ENCODE data around the gene LILRB4. TPM values are rescaled to one million over a fixed set of nuclear protein-coding genes. Genes with fewer than 3 reads are reported as not detected.

LILRB4 gene
- total and polyA plus RNA-seq, 4 donors: 1.9 to 5.0 (median 3.4) TPM

DNA sequence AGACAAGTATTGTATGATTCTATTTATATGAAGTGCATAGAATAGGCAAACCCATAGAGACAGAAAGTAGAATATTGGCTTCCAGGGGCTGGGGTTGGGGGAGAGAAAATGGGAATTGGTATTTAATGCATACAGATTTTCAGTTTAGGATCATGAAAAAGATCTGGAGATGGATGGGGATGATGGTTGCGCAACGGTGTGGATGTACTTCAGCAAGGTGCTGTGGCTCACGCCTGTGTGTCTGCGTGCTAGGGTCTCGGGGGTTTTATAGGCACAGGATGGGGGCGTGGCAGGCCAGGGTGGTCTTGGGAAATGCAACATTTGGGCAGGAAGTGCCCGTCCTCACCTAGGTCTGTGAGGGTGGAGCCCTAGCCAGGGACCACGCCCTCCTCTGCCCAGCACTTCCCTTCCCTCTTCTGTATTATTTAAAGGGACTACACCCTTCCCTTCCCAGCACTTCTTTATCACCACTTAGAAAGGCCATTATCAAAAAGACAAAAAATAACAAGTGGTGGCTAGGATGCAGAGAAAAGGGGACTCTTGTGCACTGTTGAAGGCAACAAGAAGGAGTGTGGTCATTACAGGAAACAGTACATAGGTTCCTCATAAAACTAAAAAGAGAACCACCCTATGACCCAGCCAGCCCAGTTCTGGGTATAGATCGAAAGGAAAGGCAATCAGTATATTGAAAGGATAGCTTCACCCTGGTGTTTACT is 29.0 kb downstream of the LILRB4 start:
- Histone ChIP-seq H3K9me3 (ENCODE audit: control insufficient read depth in 4 of 4, low read length in 3 of 4) (no peaks in the 10 kb centered on the region), H3K9ac (ENCODE audit: low read depth in 1 of 2, low read length in 2 of 2) (no peak overlapping the region), H3K4me3 (ENCODE audit: low read depth in 1 of 3, low read length in 3 of 3) (no peak overlapping the region), H3K36me3 (ENCODE audit: control insufficient read depth in 4 of 4, insufficient read depth in 3 of 4, low read depth in 1 of 4, low read length in 3 of 4) (no peaks in the 10 kb centered on the region), H3K4me1 (ENCODE audit: control insufficient read depth in 4 of 4, insufficient read depth in 4 of 4, low read length in 3 of 4) (no peaks in the 10 kb centered on the region), H3K27ac (ENCODE audit: low read depth in 1 of 2, low read length in 2 of 2) (no peak overlapping the region), H3K27me3 (ENCODE audit: control insufficient read depth in 4 of 4, insufficient read depth in 4 of 4, low read length in 3 of 4) (peaks cover 0 to 8% (median 2%) of the 10 kb centered on the region in 4 donors)
- TF ChIP-seq SP1 (IDR thresholded peaks at IDR 0.05) (no peak), GABPA (IDR thresholded peaks at IDR 0.05 in 1 of 2, conservative IDR thresholded peaks at IDR 0.05 in 1 of 2) (no peak), NR2F2 (IDR thresholded peaks at IDR 0.05) (no peak), ZBTB33 (IDR thresholded peaks at IDR 0.05) (no peak), EGR1 (IDR thresholded peaks at IDR 0.05; ENCODE audit: low read depth in 2 of 2) (no peak), YY1 (IDR thresholded peaks at IDR 0.05) (no peak), CTCF (IDR thresholded peaks at IDR 0.05; ENCODE audit: low read depth, low read length, missing input control) (no peak), RXRA (IDR thresholded peaks at IDR 0.05) (no peak), MAX (IDR thresholded peaks at IDR 0.05) (no peak), TAF1 (conservative IDR thresholded peaks at IDR 0.05) (no peak), RAD21 (IDR thresholded peaks at IDR 0.05) (no peak), HNF4G (IDR thresholded peaks at IDR 0.05) (no peak)
- TF ChIP-seq, protein P1, sequence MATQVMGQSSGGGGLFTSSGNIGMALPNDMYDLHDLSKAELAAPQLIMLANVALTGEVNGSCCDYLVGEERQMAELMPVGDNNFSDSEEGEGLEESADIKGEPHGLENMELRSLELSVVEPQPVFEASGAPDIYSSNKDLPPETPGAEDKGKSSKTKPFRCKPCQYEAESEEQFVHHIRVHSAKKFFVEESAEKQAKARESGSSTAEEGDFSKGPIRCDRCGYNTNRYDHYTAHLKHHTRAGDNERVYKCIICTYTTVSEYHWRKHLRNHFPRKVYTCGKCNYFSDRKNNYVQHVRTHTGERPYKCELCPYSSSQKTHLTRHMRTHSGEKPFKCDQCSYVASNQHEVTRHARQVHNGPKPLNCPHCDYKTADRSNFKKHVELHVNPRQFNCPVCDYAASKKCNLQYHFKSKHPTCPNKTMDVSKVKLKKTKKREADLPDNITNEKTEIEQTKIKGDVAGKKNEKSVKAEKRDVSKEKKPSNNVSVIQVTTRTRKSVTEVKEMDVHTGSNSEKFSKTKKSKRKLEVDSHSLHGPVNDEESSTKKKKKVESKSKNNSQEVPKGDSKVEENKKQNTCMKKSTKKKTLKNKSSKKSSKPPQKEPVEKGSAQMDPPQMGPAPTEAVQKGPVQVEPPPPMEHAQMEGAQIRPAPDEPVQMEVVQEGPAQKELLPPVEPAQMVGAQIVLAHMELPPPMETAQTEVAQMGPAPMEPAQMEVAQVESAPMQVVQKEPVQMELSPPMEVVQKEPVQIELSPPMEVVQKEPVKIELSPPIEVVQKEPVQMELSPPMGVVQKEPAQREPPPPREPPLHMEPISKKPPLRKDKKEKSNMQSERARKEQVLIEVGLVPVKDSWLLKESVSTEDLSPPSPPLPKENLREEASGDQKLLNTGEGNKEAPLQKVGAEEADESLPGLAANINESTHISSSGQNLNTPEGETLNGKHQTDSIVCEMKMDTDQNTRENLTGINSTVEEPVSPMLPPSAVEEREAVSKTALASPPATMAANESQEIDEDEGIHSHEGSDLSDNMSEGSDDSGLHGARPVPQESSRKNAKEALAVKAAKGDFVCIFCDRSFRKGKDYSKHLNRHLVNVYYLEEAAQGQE (IDR thresholded peaks at IDR 0.05): no peak
- WGBS: 70% methylated on average over 9 of the region's 9 CpGs
- no peak for DNase-seq (ENCODE audit: low spot score)

- Histone ChIP-seq H3K9me3 (ENCODE audit: control insufficient read depth in 4 of 4, low read length in 3 of 4) (no peaks in the 10 kb centered on the region), H3K4me1 (ENCODE audit: control insufficient read depth in 4 of 4, insufficient read depth in 4 of 4, low read length in 3 of 4) (no peaks in the 10 kb centered on the region), H3K27me3 (ENCODE audit: control insufficient read depth in 4 of 4, insufficient read depth in 4 of 4, low read length in 3 of 4) (peaks cover 0 to 8% (median 2%) of the 10 kb centered on the region in 4 donors), H3K4me3 (ENCODE audit: low read depth in 1 of 3, low read length in 3 of 3) (no peak overlapping the region), H3K27ac (ENCODE audit: low read depth in 1 of 2, low read length in 2 of 2) (no peak overlapping the region), H3K36me3 (ENCODE audit: control insufficient read depth in 4 of 4, insufficient read depth in 3 of 4, low read depth in 1 of 4, low read length in 3 of 4) (no peaks in the 10 kb centered on the region), H3K9ac (ENCODE audit: low read depth in 1 of 2, low read length in 2 of 2) (no peak overlapping the region)
- TF ChIP-seq FOXA1 (IDR thresholded peaks at IDR 0.05): no peak
- no peak for TF ChIP-seq NR2F2 (IDR thresholded peaks at IDR 0.05)
- no peak for TF ChIP-seq SP1 (IDR thresholded peaks at IDR 0.05)
- TF ChIP-seq RAD21 (IDR thresholded peaks at IDR 0.05): no peak
- TF ChIP-seq RXRA (IDR thresholded peaks at IDR 0.05): no peak
- 56% methylated on average over 4 of the region's 4 CpGs for WGBS
- no peak for DNase-seq (ENCODE audit: low spot score)
Observed at GRCh38 chr19:54692298-54692615, 29.5 kb downstream of the LILRB4 start.
